Lower lobe of right lung (tissue), 2 donors: ENCODE results near the gene ZFAND3. TPM values are rescaled to one million over a fixed set of nuclear protein-coding genes. Genes with fewer than 3 reads are reported as not detected.

ENCODE experiments used
- ATAC-seq, 2 donors: fragments of 200-7000 bp; cut with Tn5 transposase; one replicate each; pipeline ENCODE4 v1.9.1; 2020 to 2022; ENCODE audit warnings: mild to moderate bottlenecking in 2 of 2, moderate library complexity in 2 of 2
- DNase-seq: peaks from one replicate; pipeline ENCODE4 v3.0.0-alpha.2; 2020
- H3K27ac ChIP-seq: fragments of 200-600 bp; one replicate; pipeline ENCODE4 v1.8.0; 2022
- H3K27me3 ChIP-seq: fragments of 200-600 bp; one replicate; pipeline ENCODE4 v1.8.0; 2022; ENCODE audit warnings: low read depth
- H3K36me3 ChIP-seq: fragments of 200-600 bp; one replicate; pipeline ENCODE4 v1.8.0; 2022; ENCODE audit warnings: mild to moderate bottlenecking
- H3K4me1 ChIP-seq: fragments of 200-600 bp; one replicate; pipeline ENCODE4 v1.8.0; 2022
- H3K4me3 ChIP-seq: fragments of 200-600 bp; one replicate; pipeline ENCODE4 v1.8.0; 2022; ENCODE audit warnings: mild to moderate bottlenecking
- H3K9me3 ChIP-seq: fragments of 200-600 bp; one replicate; pipeline ENCODE4 v1.8.0; 2022
- intact Hi-C: fragments of 100-400 bp; cut with DNase I; formaldehyde crosslinking; loops from one replicate; pipeline ENCODE4 v1.11.0; 2022
- total RNA-seq: library from RNA; stranded (reverse); fragmentation: NEBNext Ultra II Directional; extraction: Animal tissue kit (Norgen Biotek cat#: 25700); gene quantifications from one replicate; pipeline ENCODE4 v1.2.1, GENCODE V29; 2021
- TF ChIP-seq, protein P1 (sequence below): fragments of 200-600 bp; IDR thresholded peaks from one replicate; pipeline ENCODE4 v1.8.0; 2022; ENCODE audit warnings: antibody characterized with exemption, mild to moderate bottlenecking
- donor health status: DM: no; HTN: yes; CAD: no; lungs with severe emphysema.

ZFAND3 gene
- total RNA-seq, 1 donor from 2014 or later, result 83.3 TPM

DNA sequence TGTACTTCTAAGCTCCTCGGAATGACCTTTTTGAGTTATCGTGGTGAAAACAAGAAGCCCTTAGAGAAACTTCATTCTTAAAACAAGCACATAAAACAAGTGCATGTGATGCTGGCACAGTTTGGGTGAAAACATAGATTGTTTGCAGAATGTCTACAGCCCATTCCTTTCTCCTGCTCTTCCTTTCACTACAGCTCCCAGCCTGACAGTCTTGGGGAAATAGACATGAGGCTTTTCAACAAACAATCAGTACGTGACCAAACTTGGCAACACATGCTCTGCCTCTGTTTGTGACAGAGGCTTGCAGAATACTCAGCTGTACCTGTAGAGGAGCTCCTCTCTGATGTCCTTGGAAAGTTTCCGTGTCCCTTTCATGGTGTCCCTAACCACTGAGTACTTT lies 321.6 kb downstream of the ZFAND3 start:
- no peaks in the 10 kb centered on the region for H3K27me3 ChIP-seq
- no peak overlapping the region for H3K4me3 ChIP-seq
- TF ChIP-seq, protein P1, sequence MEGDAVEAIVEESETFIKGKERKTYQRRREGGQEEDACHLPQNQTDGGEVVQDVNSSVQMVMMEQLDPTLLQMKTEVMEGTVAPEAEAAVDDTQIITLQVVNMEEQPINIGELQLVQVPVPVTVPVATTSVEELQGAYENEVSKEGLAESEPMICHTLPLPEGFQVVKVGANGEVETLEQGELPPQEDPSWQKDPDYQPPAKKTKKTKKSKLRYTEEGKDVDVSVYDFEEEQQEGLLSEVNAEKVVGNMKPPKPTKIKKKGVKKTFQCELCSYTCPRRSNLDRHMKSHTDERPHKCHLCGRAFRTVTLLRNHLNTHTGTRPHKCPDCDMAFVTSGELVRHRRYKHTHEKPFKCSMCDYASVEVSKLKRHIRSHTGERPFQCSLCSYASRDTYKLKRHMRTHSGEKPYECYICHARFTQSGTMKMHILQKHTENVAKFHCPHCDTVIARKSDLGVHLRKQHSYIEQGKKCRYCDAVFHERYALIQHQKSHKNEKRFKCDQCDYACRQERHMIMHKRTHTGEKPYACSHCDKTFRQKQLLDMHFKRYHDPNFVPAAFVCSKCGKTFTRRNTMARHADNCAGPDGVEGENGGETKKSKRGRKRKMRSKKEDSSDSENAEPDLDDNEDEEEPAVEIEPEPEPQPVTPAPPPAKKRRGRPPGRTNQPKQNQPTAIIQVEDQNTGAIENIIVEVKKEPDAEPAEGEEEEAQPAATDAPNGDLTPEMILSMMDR, result no peak
- H3K9me3 ChIP-seq, result no peaks in the 10 kb centered on the region
- peaks cover 19% of the 10 kb centered on the region for H3K4me1 ChIP-seq
- intact Hi-C loops, result no loop called here
- no peak for DNase-seq
- no peak for ATAC-seq
- H3K27ac ChIP-seq, result no peak overlapping the region
- peaks cover 6% of the 10 kb centered on the region for H3K36me3 ChIP-seq

DNA sequence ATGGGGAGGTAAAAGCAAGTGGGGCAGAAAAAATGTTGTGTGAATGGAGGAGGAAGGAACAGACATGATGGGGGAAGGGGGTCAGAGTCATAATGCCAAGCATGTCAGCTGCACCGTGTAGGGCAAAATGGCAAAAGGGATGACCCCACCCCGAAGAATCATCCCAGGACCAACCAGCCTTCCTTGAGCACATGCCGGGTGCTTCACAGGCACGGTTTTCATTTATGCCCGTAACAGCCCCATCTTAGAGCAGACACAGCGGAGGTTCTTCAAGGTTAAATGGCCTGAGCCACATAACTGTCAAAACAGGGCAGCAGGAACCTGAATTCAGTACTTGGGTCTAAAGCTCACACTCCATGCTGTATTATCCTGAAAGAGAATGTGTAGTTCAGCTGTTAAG lies 322.2 kb downstream of the ZFAND3 start:
- DNase-seq, result no peak
- no peaks in the 10 kb centered on the region for H3K9me3 ChIP-seq
- H3K4me3 ChIP-seq, result no peak overlapping the region
- H3K36me3 ChIP-seq, result peaks cover 6% of the 10 kb centered on the region
- H3K4me1 ChIP-seq, result peaks cover 19% of the 10 kb centered on the region
- intact Hi-C loops, result no loop called here
- ATAC-seq, result no peak
- no peak overlapping the region for H3K27ac ChIP-seq
- H3K27me3 ChIP-seq, result no peaks in the 10 kb centered on the region
- TF ChIP-seq, protein P1, result no peak

DNA sequence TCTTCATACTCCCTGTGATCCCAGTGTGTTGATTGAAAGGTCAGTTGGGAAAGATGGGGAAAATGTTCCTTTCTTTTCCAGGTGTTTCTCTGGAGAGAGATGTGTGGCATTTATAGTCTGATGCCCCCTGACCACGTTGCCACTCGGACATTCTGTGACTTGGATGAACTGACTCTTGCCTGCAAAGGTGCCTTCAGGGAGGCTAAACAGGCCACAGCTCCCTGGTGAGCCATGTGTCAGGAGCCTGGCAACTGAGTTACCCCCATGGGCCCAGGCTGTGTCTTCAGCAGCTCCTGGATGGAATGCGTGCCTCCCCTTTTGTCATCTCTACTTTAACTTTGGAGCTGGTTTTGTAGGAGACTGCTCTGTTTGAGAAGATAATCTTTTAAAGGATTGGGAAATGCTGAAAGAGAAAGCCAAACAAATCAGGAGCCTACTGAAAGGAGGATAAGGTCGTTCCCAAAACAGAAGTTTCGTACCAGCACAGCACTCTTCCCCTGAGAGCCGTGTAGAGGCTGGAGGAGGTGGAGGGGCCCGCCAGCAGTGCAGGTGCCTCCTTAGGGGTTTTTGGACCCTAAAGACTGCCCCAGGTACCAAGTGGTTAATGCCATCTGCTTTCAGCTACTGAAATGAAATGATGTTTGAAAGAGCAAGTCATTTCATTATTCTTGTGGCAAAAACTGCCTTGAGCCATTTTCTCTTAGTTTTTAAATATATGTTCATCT lies 322.8 kb downstream of the ZFAND3 start:
- no peak for ATAC-seq
- TF ChIP-seq, protein P1, result no peak
- intact Hi-C loops, result no loop called here
- H3K27ac ChIP-seq, result no peak overlapping the region
- H3K4me1 ChIP-seq, result peaks cover 19% of the 10 kb centered on the region
- no peak for DNase-seq
- no peaks in the 10 kb centered on the region for H3K27me3 ChIP-seq
- H3K4me3 ChIP-seq, result no peak overlapping the region
- H3K9me3 ChIP-seq, result no peaks in the 10 kb centered on the region
- H3K36me3 ChIP-seq, result peaks cover 6% of the 10 kb centered on the region

DNA sequence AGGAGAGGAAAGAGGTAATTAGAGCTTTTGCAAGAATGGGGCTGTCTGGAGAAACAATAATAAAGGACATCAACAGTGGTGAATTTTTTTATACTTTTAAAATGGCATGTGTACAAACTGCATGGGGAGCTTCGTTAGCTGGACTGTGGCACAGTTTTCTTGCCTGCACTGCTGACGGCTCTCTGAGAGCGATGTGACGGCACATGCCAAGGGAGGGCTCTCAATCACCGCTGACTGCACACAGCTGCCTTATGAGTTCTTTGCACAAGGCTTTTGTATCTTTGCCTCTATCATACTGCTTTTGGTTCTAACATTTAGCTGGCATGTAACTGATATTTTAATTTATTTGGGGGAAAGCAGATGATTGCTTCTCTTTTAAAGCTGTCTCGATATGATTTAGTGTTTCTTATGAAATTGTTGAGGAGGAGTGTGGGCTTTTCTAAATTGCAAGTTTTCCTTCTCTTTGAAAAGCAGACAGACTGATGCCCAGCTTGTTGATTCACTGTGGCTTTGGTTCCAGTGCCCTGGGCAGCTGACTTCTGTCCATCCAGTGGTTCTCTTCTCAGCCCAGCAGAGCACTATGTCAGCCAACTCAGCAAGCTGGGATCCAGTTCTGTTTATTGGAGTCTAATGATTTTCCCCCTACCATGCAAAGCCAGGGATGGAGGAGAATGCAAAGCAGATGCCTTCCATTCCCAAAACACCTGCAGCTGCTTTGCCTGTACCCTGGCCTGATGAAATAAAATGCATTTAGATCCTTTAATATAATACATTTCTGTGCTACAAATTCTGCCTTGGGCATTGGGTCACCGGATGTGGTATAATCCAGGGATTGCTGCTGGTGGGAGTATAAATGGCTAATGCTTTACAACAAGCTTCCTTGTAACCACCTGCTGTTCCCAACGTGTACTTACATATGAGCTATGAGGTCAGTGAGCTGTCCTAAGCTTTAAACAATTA lies 323.9 kb downstream of the ZFAND3 start:
- intact Hi-C loops, result no loop called here

DNA sequence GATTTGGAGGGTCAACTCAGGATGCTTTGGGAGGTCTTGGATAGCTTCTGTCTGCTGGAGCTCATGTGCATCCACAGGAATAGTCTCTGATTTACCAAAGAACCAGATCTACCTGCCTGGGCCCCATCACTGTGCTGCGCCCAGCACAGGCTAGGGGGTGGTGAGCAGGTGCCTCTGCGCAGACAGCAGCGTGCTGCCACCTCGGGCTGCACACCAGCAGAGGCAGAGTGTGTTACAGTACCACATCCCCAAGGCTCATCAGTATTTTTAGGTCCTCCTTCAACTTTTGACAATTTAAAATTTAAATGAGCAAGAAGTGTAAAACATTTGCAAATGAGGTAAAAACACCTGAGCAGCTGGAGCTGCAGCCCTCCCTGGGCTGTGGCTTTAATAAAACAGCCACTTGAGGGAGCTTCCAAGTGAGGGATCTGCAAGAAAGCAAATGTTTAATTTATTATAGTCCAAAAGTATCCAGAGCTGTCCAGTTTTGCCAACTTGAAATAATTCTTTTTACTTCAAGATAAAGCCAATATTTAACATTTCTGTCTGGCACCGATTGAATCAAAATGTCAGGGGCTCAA lies 324.9 kb downstream of the ZFAND3 start:
- TF ChIP-seq, protein P1, result no peak
- intact Hi-C loops, result no loop called here
- Histone ChIP-seq H3K27ac (no peak overlapping the region), H3K4me3 (no peak overlapping the region), H3K36me3 (peaks cover 14% of the 10 kb centered on the region), H3K4me1 (peaks cover 35% of the 10 kb centered on the region), H3K9me3 (no peaks in the 10 kb centered on the region), H3K27me3 (no peaks in the 10 kb centered on the region)
- ATAC-seq (no peak), DNase-seq (no peak)

More for the DNA sequence above, 323.9 kb downstream of the ZFAND3 start:
- peaks cover 25% of the 10 kb centered on the region for H3K4me1 ChIP-seq
- H3K27ac ChIP-seq, result no peak overlapping the region
- no peaks in the 10 kb centered on the region for H3K9me3 ChIP-seq
- peaks cover 7% of the 10 kb centered on the region for H3K36me3 ChIP-seq
- no peak overlapping the region for H3K4me3 ChIP-seq
- DNase-seq (no peak), ATAC-seq (no peak)
- no peaks in the 10 kb centered on the region for H3K27me3 ChIP-seq
- TF ChIP-seq, protein P1, result no peak
